ENCODE measurements around the gene SAE1.

GRCh38 chr19:47098608-47099007 lies 32.0 kb upstream of the SAE1 start:
- TF ChIP-seq CTCF (conservative IDR thresholded peaks at IDR 0.05) (no peak), EZH2 (IDR thresholded peaks at IDR 0.05; ENCODE audit: low read depth) (no peak)

Measured in PC-9 (cell line).